Measurements from ENCODE around the gene GGA2. TPM values are rescaled to one million over a fixed set of nuclear protein-coding genes. Genes with fewer than 3 reads are reported as not detected.

GGA2 gene
- total RNA-seq, 1 experiment from 2014 or later: 67.6 TPM

DNA sequence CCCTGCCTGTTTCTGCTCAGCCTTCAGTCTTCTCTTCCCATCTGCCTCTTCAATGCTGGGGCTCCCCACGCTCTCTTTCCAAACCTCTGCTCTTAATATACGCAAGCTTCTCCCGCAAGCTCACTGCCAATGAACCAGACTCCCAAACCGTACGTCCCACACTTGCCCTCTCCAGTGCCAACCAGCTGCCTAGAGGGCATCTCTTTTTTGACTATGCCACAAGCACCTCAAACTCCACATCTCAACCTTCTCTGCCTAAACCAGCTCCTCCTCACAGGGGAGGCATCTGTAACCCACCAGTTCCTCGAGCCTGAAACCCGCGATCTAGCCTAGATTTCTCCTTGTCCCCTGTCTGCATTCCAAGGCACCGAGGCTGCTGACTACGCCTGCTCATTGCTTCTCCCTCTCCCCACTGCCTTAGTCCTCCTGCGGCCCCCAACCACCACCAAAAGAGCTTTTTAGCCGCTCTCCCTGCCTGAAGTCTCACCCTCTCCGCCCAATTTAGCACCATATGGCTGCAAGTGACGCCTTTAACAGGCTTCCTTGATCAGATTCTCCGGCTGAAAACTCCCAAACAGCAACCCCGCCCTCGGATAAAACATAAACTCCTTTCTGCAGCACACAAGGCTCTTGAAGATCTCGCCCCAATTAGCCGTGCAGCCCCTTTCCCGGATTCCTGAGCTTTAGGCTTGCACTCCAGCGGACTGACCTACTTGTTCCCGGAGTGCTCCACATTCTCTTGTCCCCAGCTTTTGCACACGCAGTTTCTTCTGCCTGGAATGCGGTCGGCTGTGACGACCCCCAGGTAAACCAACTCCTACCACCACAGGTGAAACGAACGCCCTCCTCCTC is 1.5 kb downstream of the GGA2 start:
- in situ Hi-C loops (cut with HindIII; ENCODE audit: low pct_unique_long_range_greater_than_20kb, low sequenced_read_pairs): no loop called here
- no peak for DNase-seq (ENCODE audit: low read depth)

DNA sequence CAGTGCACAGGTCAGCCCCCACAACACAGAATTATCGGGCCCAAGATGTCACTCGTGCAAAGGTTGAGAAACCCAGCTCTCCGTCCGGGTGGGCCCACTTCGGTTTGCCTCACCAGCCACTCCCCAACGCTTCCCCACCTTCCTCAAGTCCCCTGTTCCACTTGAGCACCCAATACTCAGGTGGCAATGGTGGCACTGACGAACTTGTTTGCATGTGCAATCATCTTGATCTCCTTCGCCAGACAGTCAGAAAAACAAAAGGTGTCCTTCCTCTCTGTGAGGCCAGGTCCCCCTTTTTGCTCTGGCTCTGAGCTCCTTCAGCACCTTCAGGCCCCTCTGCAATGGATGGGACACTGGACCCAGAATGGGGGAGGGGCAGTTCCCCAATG is 3.7 kb downstream of the GGA2 start:
- in situ Hi-C loops (cut with HindIII; ENCODE audit: low pct_unique_long_range_greater_than_20kb, low sequenced_read_pairs): no loop called here
- DNase-seq (ENCODE audit: low read depth): no peak

DNA sequence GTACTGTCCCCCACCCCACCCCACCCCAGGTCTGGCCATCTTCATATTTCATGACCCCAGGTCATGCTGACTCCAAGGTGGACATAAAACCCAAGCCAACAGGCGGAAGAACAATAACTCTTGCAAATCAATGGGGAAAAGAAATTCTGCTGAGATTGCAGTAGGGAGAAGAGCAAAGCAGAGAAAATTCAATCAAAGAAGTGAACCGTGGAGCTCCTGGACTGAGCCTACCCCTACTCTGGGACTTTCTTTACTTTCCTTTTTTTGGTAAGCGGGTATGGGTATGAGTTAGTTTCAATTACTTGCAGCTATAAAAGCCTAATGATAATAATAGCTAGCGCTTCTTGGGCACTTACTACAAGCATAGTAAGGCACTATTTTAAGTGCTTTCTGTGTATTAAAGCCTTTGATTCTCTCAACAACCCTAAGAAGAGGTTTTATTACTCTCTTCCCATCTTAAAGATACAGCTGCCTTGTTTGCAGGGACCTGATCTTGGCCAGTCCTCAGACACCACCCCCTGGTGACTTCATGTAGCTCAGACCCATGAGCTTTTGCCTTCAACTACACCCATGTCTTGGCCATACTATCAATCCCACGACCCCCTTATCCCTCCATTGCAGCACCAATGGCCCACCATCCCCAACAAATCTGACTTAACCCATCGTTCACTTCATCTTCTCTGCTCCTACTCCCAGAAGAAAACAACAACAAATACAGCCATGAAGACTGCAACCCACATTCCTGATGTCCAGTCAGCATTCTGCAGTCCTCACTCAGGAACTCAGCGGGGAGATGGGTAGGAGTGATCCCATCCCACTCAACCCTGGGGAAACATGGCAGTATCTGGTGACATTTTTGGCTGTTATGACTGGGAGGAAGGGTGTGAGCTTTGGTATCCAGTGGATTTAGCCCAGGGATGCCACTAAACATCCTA is 4.4 kb downstream of the GGA2 start:
- in situ Hi-C loops (cut with HindIII; ENCODE audit: low pct_unique_long_range_greater_than_20kb, low sequenced_read_pairs): no loop called here
- no peak for DNase-seq (ENCODE audit: low read depth)

DNA sequence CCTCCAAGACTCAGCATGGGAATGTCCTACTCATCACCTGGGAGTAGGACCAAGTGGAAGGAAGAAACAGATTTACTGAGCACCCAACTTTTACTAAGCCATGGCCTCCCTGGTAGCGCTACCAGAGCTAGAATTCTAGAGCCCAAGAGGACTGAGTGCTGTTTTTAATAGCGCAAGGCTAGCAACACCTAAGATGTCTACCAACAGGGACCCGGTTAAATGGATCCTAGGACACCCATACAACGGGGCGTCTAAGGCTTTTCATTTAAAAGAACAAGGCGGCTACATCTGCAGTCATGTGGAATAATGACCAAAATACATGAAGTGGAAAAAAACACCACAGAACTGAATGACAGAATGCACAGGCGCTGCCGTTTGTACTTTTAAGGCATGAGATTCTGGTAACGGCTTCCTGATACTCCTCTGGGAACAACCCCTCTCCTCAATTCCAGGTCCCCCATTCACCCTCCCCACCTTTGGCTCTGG is 5.1 kb downstream of the GGA2 start:
- DNase-seq (ENCODE audit: low read depth): no peak
- in situ Hi-C loops (cut with HindIII; ENCODE audit: low pct_unique_long_range_greater_than_20kb, low sequenced_read_pairs): no loop called here

DNA sequence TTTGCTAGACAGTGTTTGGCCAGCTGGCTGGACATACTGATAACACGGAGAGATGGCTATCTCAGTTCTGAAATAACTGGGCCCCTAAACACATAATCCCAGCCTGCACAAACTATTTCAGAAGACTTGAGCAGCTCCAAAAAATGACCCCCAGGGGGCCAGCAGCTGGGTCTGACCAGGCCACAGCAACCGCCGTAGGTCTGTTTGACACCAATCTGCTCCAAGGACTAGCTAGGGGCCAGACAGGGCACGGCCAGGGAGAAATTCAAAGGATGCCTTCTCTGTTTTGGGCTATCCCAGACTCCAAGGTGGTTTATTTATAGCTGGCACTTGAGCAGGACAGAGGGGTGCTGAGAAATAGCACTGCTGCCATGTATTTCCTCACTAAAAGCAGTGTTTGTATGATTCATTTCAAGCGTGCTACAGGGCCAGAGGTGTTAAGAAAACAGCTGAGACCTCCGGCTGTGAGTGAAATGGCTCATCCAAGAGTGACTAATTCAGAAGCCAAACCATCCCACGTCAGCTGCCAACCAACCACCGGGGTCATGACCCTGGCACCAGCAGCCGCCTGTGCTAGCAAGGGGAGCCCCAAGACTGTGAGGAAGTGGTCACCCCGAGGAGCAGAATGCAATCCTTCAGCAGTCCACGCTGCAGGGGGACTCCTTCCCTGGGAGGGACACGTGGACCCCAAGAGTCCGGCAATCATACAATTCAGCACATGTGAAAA is 5.7 kb downstream of the GGA2 start:
- in situ Hi-C loops (cut with HindIII; ENCODE audit: low pct_unique_long_range_greater_than_20kb, low sequenced_read_pairs): no loop called here
- peak; percentile 90 for DNase-seq (ENCODE audit: low read depth)

DNA sequence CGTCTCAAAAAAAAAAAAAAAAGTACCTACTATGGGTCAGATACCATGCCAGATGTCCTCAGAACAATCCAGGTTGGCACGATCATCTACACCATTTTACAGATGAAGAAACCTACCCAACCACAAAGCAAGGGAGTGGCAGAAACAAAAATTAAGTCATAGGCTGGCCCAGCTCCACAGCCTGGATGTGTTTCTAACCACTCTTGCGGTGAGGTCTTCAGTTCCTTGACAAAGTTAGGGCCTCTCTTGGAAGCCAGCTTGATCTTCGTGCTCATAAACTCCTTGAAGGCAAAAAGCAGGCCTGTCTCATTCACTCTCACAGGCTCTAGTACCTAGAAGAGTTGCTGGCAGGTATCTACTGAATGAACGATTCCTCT is 6.2 kb downstream of the GGA2 start:
- peak; percentile 73 for DNase-seq (ENCODE audit: low read depth)
- in situ Hi-C loops (cut with HindIII; ENCODE audit: low pct_unique_long_range_greater_than_20kb, low sequenced_read_pairs): no loop called here

DNA sequence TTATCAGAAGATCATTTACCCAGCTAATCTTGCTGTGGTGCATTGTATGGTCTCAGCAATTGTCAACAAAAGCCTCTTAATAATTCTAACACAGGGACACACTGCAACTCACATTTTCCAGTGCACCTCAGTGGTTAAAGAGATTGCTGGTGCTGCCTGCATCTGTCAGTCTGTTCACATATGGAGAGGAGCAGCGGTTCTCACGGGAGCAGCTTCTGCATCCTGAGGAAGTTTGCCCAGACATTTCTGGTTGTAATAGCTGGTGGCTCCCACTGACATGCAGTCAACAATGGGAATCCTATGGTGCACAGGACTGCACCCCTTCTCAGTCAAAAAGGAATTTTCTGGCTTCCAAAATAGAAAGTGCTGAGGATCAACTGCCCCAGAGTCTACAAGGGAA is 7.8 kb downstream of the GGA2 start:
- no peak for DNase-seq (ENCODE audit: low read depth)
- in situ Hi-C loops (cut with HindIII; ENCODE audit: low pct_unique_long_range_greater_than_20kb, low sequenced_read_pairs): no loop called here

DNA sequence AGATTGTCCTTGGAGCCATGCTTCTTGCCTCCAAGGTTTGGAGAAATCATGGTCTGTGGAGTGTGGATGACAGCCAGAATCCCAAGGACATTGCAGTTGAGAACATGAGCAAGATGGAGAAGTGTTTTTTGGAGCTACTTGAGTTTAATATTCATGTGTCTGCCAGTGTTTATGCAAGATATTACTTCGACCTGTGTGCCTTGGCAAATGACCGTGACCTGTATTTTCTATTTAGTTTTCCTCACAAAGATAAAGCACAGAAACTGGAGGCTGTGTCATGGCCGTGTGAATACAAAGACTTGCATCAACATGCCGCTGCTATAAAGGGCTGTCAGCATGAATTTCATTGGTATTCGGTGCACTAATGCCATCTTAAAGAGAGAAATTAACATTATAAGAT is 9.0 kb downstream of the GGA2 start:
- DNase-seq (ENCODE audit: low read depth): no peak
- in situ Hi-C loops (cut with HindIII; ENCODE audit: low pct_unique_long_range_greater_than_20kb, low sequenced_read_pairs): no loop called here

DNA sequence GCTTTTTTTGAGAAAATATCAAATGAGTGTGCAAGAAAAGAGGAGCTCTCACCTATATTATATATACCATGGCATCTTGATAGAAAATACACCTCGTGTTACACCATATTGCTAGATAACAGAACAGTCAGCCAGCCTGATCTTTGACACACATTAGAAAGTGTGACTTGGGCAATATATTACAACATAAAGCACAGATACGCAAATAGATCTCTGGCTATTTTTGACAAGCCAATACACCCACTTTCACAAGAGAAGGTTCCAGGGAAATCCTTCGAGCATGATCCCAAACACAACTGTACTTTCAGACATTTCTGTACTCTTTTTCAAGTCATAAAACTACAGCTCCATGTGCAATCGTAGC is 9.4 kb downstream of the GGA2 start:
- in situ Hi-C loops (cut with HindIII; ENCODE audit: low pct_unique_long_range_greater_than_20kb, low sequenced_read_pairs): no loop called here
- no peak for DNase-seq (ENCODE audit: low read depth)

DNA sequence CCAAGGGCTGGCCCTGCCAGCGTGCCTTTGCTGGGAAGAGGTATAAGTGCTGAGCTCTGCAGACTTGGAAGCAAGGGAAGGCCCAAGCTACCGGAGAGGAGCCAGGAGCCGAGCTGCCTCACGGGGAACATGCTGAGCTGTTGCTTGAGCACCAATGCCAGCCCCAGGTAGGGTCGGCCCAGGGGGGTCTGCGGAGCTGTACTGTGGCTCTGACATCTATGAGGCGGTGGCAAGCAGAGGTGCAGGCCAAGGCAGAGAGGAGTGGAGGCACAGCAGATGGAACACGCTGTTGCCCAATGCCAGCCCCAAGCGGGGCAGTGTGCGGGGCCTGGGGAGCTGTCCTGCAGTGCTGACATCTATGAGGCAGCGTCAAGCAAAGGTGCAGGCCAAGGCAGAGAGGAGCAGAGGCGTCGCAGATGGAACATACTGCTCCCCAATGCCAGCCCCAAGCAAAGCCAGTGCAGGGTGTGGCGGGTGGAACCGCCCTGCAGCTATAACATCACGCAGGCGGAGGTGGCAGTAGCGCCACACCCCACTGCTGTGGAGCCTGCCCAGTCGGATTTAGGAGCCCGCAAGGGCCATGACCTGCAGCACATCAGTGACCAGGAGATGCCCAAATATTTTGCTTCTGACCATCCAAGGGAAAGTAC is 10.0 kb downstream of the GGA2 start:
- in situ Hi-C loops (cut with HindIII; ENCODE audit: low pct_unique_long_range_greater_than_20kb, low sequenced_read_pairs): no loop called here
- no peak for DNase-seq (ENCODE audit: low read depth)

DNA sequence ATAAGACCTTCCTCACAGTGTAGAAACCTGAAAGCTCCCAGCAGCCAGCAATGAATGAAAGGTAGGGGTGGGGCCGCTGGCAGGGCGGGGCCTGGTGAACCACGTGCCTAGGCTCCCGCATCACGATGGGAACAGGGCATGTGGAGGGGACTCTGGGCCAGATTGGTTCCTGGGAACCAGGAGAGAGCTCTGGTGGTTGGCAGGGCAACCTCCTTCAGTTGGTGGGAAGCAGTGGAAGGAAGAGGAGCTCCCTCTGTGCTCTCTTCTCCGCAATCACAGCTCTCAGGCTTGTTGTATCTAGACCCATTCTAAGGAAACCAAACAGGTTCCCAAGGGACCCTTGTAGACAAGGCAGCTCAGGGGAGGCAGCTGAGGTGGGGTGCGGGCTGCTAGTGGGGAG is 10.5 kb downstream of the GGA2 start:
- in situ Hi-C loops (cut with HindIII; ENCODE audit: low pct_unique_long_range_greater_than_20kb, low sequenced_read_pairs): no loop called here
- DNase-seq (ENCODE audit: low read depth): no peak

DNA sequence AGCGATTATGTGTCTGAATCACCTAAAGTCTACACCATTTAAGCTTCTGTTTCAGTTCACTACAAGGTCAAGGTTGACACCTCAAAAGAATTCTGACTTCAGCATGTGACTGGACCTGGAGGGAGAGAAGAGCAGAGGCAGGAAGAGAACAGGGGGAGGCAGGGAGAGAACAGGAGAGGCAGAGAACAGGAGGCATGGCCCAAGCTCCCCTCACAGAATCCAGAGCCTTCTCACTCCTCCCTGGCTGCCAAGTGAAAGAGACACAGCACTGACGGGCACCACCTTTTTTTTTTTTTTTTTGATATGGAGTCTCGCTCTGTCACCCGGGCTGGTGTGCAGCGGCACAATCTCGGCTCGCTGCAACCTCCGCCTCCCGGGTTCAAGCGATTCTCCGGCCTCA is 11.4 kb downstream of the GGA2 start:
- in situ Hi-C loops (cut with HindIII; ENCODE audit: low pct_unique_long_range_greater_than_20kb, low sequenced_read_pairs): no loop called here
- DNase-seq (ENCODE audit: low read depth): no peak

DNA sequence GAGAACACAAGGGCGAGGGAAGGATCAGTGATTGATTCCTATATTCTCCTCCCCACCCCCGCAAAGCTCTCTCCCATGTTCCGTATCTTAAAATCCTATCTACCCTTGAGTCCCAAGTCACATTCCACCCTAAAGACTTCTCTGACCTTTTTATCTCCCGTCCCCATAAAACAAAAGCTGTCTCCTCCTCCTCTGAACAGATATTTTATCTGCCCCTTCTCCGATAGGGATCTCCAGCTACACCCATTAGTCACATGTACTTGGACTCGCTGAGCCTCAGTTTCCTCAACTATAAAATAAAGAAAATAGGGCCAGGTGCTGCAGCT is 12.8 kb downstream of the GGA2 start:
- DNase-seq (ENCODE audit: low read depth): no peak
- in situ Hi-C loops (cut with HindIII; ENCODE audit: low pct_unique_long_range_greater_than_20kb, low sequenced_read_pairs): no loop called here

DNA sequence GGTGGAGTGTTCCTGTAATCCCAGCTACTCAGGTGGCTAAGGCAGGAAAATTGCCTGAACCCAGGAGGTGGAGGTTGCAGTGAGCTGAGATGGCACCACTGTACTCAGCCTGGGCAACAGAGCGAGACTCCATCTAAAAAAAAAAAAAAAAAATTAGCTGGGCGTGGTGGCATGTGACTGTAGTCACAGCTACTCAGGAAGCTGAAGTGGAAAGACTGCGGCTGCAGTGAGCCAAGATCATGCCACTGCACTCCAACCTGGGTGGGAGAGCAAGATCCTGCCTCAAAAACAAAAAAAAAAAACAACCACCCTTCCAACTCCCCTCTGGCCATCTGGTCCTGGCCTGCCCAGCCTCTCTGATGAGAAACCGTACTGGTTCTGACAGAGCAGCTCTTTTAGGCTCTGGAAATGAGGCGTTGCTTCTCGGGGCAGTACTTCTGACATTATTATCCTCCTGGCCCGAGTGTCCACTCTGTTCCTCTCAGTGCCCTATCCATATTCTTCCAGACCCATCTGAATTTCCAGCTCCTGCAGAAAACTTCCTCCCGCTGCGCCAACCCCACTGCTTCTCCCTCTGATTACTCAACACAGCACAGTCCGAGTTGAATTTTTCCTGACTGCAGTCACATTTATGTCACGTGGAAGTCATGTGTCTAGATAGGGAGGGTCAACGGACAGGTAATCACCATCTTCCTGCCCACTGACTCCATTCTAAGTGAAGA is 13.3 kb downstream of the GGA2 start:
- in situ Hi-C loops (cut with HindIII; ENCODE audit: low pct_unique_long_range_greater_than_20kb, low sequenced_read_pairs): no loop called here
- peak; percentile 73 for DNase-seq (ENCODE audit: low read depth)

DNA sequence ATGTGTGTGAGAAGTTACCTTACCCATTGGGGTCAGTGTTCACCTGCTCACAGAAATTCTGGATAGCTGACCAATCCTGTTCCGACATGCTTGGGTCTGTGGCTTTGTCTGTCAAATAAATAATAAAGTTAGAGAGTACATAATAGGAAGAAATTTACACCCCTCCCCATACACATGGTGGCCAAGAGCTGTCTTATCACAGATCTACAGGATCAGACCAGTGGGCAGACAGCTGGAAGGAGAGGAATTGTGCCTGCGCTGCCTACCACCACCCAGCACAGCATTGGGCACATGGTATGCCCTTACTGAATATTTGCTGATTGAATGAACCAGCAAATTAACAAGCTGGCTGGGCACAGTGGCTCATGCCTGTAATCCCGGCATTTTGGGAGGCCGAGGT is 14.6 kb downstream of the GGA2 start:
- no peak for DNase-seq (ENCODE audit: low read depth)
- in situ Hi-C loops (cut with HindIII; ENCODE audit: low pct_unique_long_range_greater_than_20kb, low sequenced_read_pairs): no loop called here

DNA sequence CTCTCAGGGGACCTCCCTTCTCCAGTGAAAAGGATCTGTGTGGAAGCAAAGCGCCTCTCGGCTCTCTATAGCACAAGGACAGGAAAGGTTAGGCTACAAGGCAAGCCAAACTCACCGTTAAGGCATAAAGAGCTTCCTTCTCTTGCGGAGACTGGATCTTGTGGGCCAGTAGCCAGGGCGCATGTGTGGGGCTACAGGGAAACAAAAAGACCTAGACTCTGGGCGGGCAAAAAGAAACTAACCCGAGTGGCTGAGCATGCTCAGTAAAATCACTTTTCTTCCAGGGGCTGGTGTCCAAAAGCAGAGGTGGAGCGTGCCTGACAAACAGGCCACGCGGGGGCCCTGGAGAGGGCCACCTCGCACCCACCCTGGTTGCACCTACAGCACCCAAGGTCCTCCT is 16.1 kb downstream of the GGA2 start:
- in situ Hi-C loops (cut with HindIII; ENCODE audit: low pct_unique_long_range_greater_than_20kb, low sequenced_read_pairs): no loop called here
- DNase-seq (ENCODE audit: low read depth): no peak

DNA sequence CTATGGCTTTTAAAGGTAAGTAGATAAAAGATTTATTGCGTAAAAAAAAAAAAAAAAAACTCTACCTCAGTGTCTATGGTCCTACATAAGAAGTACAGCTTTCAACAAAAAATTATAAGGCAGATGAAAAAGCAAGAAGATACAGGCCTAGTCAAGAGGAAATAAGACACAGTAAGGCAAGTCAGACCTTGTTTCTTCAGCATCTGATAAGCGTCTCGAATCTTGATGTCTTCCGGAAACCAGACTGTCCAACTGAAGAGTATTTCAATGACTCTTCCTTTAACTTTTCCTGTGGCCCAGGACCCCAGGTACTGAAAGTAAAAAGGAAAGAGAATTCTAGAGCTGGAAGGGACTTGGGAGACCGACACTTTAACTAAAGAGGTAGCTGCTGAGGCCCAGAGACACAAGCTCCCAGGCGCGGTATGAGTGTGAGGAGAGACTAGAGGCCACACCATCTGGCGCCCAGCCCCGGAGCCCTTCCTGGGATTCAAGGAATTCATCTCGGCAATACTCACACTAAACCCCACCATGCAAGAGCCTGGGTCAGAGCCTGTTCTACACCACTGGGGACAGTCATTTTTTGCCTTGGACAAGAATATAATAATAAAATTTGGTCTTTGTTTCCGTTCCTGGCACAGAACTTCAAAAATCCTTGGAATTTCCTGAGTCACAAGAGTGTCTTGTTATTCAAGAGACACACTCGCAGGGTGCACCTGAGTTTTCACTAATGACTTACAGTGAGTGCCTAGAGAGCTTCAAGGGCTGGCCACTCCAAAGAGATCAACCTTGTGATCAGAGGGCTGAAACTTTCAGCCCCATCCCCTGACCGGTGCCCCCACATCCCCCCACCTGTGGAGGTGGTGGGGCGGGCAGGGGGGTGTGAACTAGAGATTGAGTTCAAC is 18.6 kb downstream of the GGA2 start:
- in situ Hi-C loops (cut with HindIII; ENCODE audit: low pct_unique_long_range_greater_than_20kb, low sequenced_read_pairs): no loop called here
- DNase-seq (ENCODE audit: low read depth): peak; percentile 83
